ENCODE measurements around the gene DAB2. TPM values are rescaled to one million over a fixed set of nuclear protein-coding genes. Genes with fewer than 3 reads are reported as not detected.

The DAB2 gene
- total RNA-seq, 1 experiment from 2014 or later = 5.5 TPM

DNA sequence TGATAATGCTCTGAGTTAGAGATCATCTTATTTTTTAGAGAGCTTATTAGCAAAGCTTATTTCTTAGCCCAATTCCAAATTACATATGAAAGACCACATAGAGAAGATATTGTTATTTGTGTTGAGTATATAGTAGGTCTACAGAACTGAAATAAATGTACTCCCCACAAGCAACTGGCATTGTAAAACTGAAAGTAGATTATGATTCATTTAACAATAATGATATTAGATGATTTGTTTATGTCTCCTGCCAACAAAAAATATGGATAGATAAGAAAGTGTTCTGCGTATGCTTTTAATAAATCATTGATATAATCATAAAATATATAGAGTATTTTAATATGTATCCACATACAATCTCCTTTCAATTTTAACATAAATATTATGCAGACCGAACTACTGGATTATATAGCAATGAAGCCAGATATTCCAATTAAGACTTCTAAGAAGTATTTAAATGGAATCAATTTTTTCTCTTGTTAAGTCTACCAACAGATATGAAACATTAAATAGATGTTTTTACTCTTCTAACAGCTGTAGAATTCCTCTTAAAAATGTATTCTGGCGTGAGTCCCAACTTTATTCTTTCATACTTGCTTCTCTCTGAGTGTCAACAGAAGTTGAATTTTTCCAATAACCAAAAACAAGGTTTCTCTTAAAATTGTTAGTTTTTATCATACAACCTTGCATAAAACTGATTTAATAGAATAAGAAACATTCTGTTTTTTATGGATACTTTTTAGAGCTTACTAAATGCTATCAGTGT lies 15.6 kb upstream of the DAB2 start:
- intact Hi-C loops (cut with micrococcal nuclease) = no loop called here
- RAD21 ChIA-PET (ENCODE audit: low non-redundant PET in 1 of 2, low total read pairs in 2 of 2, uncharacterized antibody in 2 of 2, unreplicated experiment in 2 of 2) = no interaction called here
- CTCF ChIA-PET = no interaction called here
- Histone ChIP-seq H3K4me3 (replicated peaks in 1 of 2; ENCODE audit: low read depth in 1 of 2, low read length in 2 of 2) (no peak overlapping the region), H3K9me3 (ENCODE audit: control insufficient read depth in 1 of 2, insufficient read depth in 1 of 2, low read depth in 1 of 2, low read length in 2 of 2) (no peaks in the 10 kb centered on the region), H3K79me2 (ENCODE audit: insufficient read depth, low read length) (no peaks in the 10 kb centered on the region), H2AFZ (ENCODE audit: low read depth, low read length, poor library complexity, severe bottlenecking) (no peak overlapping the region), H3K4me1 (ENCODE audit: control insufficient read depth in 1 of 2, insufficient read depth in 2 of 2, low read length in 2 of 2) (no peaks in the 10 kb centered on the region), H3K9me2 (ENCODE audit: insufficient read depth) (no peaks in the 10 kb centered on the region), H3K27ac (ENCODE audit: low read depth, low read length) (no peak overlapping the region), H3K9ac (ENCODE audit: low read length) (no peak overlapping the region), H3K27me3 (ENCODE audit: insufficient read depth, low read length) (no peaks in the 10 kb centered on the region), H3K4me2 (ENCODE audit: low read length) (no peak overlapping the region), H3K36me3 (ENCODE audit: control insufficient read depth in 1 of 2, insufficient read depth in 2 of 2, low read length in 2 of 2) (no peaks in the 10 kb centered on the region), H4K20me1 (ENCODE audit: insufficient read depth) (no peaks in the 10 kb centered on the region)
- BruUV-seq (replicated peaks) = no TSS peak
- TF ChIP-seq EZH2phosphoT487 (IDR thresholded peaks at IDR 0.05; ENCODE audit: borderline replicate concordance) = no peak
- TF ChIP-seq, protein P1, sequence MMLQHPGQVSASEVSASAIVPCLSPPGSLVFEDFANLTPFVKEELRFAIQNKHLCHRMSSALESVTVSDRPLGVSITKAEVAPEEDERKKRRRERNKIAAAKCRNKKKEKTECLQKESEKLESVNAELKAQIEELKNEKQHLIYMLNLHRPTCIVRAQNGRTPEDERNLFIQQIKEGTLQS (IDR thresholded peaks at IDR 0.05) = no peak
- TF ChIP-seq SRF (IDR thresholded peaks at IDR 0.05; ENCODE audit: low read depth) = no peak
- no peak for TF ChIP-seq EGR1 (IDR thresholded peaks at IDR 0.05; ENCODE audit: low read depth)
- no peak for DNase-seq (ENCODE audit: low read depth, low spot score)
- ATAC-seq = no peak
- POLR2A ChIA-PET = interaction anchor here (2.0 kb wide), 1 partner anchor 16 kb away, joined by 6 read pairs; the partner anchor contains the start of gene DAB2

- ChIA-PET RAD21 (ENCODE audit: low non-redundant PET in 1 of 2, low total read pairs in 2 of 2, uncharacterized antibody in 2 of 2, unreplicated experiment in 2 of 2) (no interaction called here), CTCF (no interaction called here), POLR2A (no interaction called here)
- Histone ChIP-seq H3K4me2 (ENCODE audit: low read length) (no peak overlapping the region), H3K27ac (ENCODE audit: low read depth, low read length) (no peak overlapping the region), H3K9ac (ENCODE audit: low read length) (no peak overlapping the region), H3K27me3 (ENCODE audit: insufficient read depth, low read length) (no peaks in the 10 kb centered on the region), H3K4me1 (ENCODE audit: control insufficient read depth in 1 of 2, insufficient read depth in 2 of 2, low read length in 2 of 2) (no peaks in the 10 kb centered on the region), H4K20me1 (ENCODE audit: insufficient read depth) (no peaks in the 10 kb centered on the region), H3K4me3 (replicated peaks in 1 of 2; ENCODE audit: low read depth in 1 of 2, low read length in 2 of 2) (no peak overlapping the region), H3K9me3 (ENCODE audit: control insufficient read depth in 1 of 2, insufficient read depth in 1 of 2, low read depth in 1 of 2, low read length in 2 of 2) (no peaks in the 10 kb centered on the region), H3K9me2 (ENCODE audit: insufficient read depth) (no peaks in the 10 kb centered on the region), H3K79me2 (ENCODE audit: insufficient read depth, low read length) (no peaks in the 10 kb centered on the region), H2AFZ (ENCODE audit: low read depth, low read length, poor library complexity, severe bottlenecking) (no peak overlapping the region), H3K36me3 (ENCODE audit: control insufficient read depth in 1 of 2, insufficient read depth in 2 of 2, low read length in 2 of 2) (no peaks in the 10 kb centered on the region)
- DNase-seq (ENCODE audit: low read depth, low spot score) (no peak), ATAC-seq (no peak)
- BruUV-seq (replicated peaks) = no TSS peak
- intact Hi-C loops (cut with micrococcal nuclease) = no loop called here
- TF ChIP-seq, protein P2, sequence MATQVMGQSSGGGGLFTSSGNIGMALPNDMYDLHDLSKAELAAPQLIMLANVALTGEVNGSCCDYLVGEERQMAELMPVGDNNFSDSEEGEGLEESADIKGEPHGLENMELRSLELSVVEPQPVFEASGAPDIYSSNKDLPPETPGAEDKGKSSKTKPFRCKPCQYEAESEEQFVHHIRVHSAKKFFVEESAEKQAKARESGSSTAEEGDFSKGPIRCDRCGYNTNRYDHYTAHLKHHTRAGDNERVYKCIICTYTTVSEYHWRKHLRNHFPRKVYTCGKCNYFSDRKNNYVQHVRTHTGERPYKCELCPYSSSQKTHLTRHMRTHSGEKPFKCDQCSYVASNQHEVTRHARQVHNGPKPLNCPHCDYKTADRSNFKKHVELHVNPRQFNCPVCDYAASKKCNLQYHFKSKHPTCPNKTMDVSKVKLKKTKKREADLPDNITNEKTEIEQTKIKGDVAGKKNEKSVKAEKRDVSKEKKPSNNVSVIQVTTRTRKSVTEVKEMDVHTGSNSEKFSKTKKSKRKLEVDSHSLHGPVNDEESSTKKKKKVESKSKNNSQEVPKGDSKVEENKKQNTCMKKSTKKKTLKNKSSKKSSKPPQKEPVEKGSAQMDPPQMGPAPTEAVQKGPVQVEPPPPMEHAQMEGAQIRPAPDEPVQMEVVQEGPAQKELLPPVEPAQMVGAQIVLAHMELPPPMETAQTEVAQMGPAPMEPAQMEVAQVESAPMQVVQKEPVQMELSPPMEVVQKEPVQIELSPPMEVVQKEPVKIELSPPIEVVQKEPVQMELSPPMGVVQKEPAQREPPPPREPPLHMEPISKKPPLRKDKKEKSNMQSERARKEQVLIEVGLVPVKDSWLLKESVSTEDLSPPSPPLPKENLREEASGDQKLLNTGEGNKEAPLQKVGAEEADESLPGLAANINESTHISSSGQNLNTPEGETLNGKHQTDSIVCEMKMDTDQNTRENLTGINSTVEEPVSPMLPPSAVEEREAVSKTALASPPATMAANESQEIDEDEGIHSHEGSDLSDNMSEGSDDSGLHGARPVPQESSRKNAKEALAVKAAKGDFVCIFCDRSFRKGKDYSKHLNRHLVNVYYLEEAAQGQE (IDR thresholded peaks at IDR 0.05; ENCODE audit: low read depth) = no peak
- TF ChIP-seq ZBTB33 (IDR thresholded peaks at IDR 0.05; ENCODE audit: extremely low read depth, insufficient replicate concordance, low read length) = no peak
These were observed 14.9 kb upstream of the DAB2 start for GRCh38 chr5:39439582-39440162.

Measured in HCT116 (cell line).